Stomach (tissue), 9 donors: ENCODE results near the gene EHD3. TPM values are rescaled to one million over a fixed set of nuclear protein-coding genes. Genes with fewer than 3 reads are reported as not detected.

Experiments used
- DNase-seq, 2 donors: peaks; one replicate each; pipeline versions ENCODE4 v3.0.0 to v3.0.0-alpha.2; 2013 to 2019
- H3K27ac ChIP-seq, 5 donors: fragments of 200-600 bp in 4 of 5; sonication (generic) in 4 of 5; one replicate each; pipeline ENCODE4 v1.5.1; 2013 to 2019; ENCODE audit warnings: mild to moderate bottlenecking in 1 of 5, moderate library complexity in 1 of 5
- H3K27me3 ChIP-seq, 3 donors: fragments of 200-600 bp; sonication (generic); one replicate each; pipeline ENCODE4 v1.5.1; 2017 to 2019; ENCODE audit warnings: mixed run types in 1 of 3
- H3K36me3 ChIP-seq, 4 donors: fragments of 200-600 bp; sonication (generic); 1 replicate in 3 of 4; 2 replicates in 1 of 4; pipeline ENCODE4 v1.5.1; 2016 to 2019
- H3K4me1 ChIP-seq, 4 donors: fragments of 200-600 bp; sonication (generic); one replicate each; pipeline ENCODE4 v1.5.1; 2016 to 2019
- H3K4me3 ChIP-seq, 4 donors: fragments of 200-600 bp; sonication (generic) in 3 of 4; one replicate each; pipeline ENCODE4 v1.5.1; 2016 to 2019; ENCODE audit warnings: mild to moderate bottlenecking in 1 of 4
- H3K9me3 ChIP-seq, 4 donors: fragments of 200-600 bp; sonication (generic); one replicate each; pipeline ENCODE4 v1.5.1; 2016 to 2019
- CTCF ChIP-seq, 7 experiments: fragments of 450-650 bp in 4 of 7; fragments of 200-600 bp in 3 of 7; sonication (generic) in 3 of 7; IDR thresholded peaks; one replicate each; pipeline ENCODE4 v1.5.1; 2016 to 2019; ENCODE audit warnings: antibody characterized with exemption in 7 of 7, control low read depth in 2 of 7, mild to moderate bottlenecking in 1 of 7
- EP300 ChIP-seq: sonication (generic); formaldehyde crosslinking; IDR thresholded peaks from one replicate; pipeline ENCODE4 v1.6.1; 2017; ENCODE audit warnings: antibody characterized with exemption
- POLR2A ChIP-seq, 4 donors: fragments of 450-650 bp; IDR thresholded peaks; one replicate each; pipeline ENCODE4 v1.6.1; 2016; ENCODE audit warnings: antibody characterized with exemption in 4 of 4, control low read depth in 2 of 4, mild to moderate bottlenecking in 1 of 4, moderate library complexity in 1 of 4
- POLR2AphosphoS5 ChIP-seq, 3 donors: sonication (generic); formaldehyde crosslinking; IDR thresholded peaks; one replicate each; pipeline ENCODE4 v1.6.1; 2016; ENCODE audit warnings: antibody characterized with exemption in 3 of 3
- WGBS, 5 donors: extraction: QIAGEN DNeasy Blood & Tissue Kit in 3 of 5; methylation state at CpG; one replicate each; pipeline versions ENCODE4 v1.1.5 to v1.1.7; 2013 to 2018; 5-methylcytosine and 5-hydroxymethylcytosine counted together
- intact Hi-C: fragments of 100-400 bp; cut with DNase I; formaldehyde crosslinking; loops from one replicate; pipeline ENCODE4 v1.15.1; 2023; ENCODE audit warnings: low total_unique reads
- polyA plus RNA-seq, 3 donors: library from polyadenylated mRNA; stranded (reverse); fragments of 200-250 nt; gene quantifications; one replicate each; pipeline ENCODE4 v1.2.3, GENCODE V29; 2013
- total RNA-seq, 5 donors: library from RNA; depleted of rRNA; stranded (reverse); fragments of >200 nt; gene quantifications; one replicate each; pipeline versions ENCODE4 v1.1.0 to v1.2.3, GENCODE V29; 2014 to 2016
- donor health status: healthy with polysubstance abuse.
- donor health status: Bipolar disorder and iron deficiency.
- donor health status: healthy.

EHD3 gene
- total and polyA plus RNA-seq, 8 donors = 0.45 to 7.5 (median 3.6) TPM

- 66 to 72% (median 68%) methylated on average over 17 to 22 of the region's 22 CpGs for WGBS, 5 donors
- intact Hi-C loops = loop anchor here (10.0 kb wide), 1 partner anchor 75 kb away; no protein-coding TSS in a partner anchor
- H3K36me3 ChIP-seq = peaks cover 0 to 4% (median 0%) of the 10 kb centered on the region in 4 donors
- H3K4me1 ChIP-seq = peaks cover 0 to 19% (median 6%) of the 10 kb centered on the region in 4 donors
- H3K27me3 ChIP-seq = no peaks in the 10 kb centered on the region
- peak in 1 of 2 donors; percentile 34 for DNase-seq
- H3K9me3 ChIP-seq = no peaks in the 10 kb centered on the region
- H3K27ac ChIP-seq = peak overlapping the region in 4 of 5 donors; percentile 33 to 69 (median 58)
- no peak overlapping the region for H3K4me3 ChIP-seq
- TF ChIP-seq POLR2AphosphoS5 (IDR thresholded peaks at IDR 0.05) = no peak
- TF ChIP-seq POLR2A (IDR thresholded peaks at IDR 0.05) = no peak
- no peak for TF ChIP-seq CTCF (IDR thresholded peaks at IDR 0.05)
- no peak for TF ChIP-seq EP300
These were observed 5.7 kb downstream of the EHD3 start for GRCh38 chr2:31239593-31240177.

GRCh38 chr2:31240381-31241365 lies 6.7 kb downstream of the EHD3 start:
- TF ChIP-seq POLR2A (IDR thresholded peaks at IDR 0.05) = no peak
- TF ChIP-seq EP300 = no peak
- TF ChIP-seq CTCF (IDR thresholded peaks at IDR 0.05) = no peak
- no peak for TF ChIP-seq POLR2AphosphoS5 (IDR thresholded peaks at IDR 0.05)
- WGBS, 5 donors = 78 to 86% (median 82%) methylated on average over 11 of the region's 11 CpGs
- no peaks in the 10 kb centered on the region for H3K27me3 ChIP-seq
- no peak for DNase-seq
- peaks cover 0 to 9% (median 0%) of the 10 kb centered on the region in 4 donors for H3K4me1 ChIP-seq
- H3K36me3 ChIP-seq = peaks cover 0 to 7% (median 0%) of the 10 kb centered on the region in 4 donors
- H3K9me3 ChIP-seq = no peaks in the 10 kb centered on the region
- no peak overlapping the region for H3K4me3 ChIP-seq
- intact Hi-C loops = no loop called here
- H3K27ac ChIP-seq = peak overlapping the region in 3 of 5 donors; percentile 33 to 69 (median 61)

- H3K27ac ChIP-seq = no peak overlapping the region
- TF ChIP-seq EP300 (no peak), POLR2A (IDR thresholded peaks at IDR 0.05) (no peak), CTCF (IDR thresholded peaks at IDR 0.05) (no peak), POLR2AphosphoS5 (IDR thresholded peaks at IDR 0.05) (no peak)
- peaks cover 0 to 8% (median 0%) of the 10 kb centered on the region in 4 donors for H3K4me1 ChIP-seq
- intact Hi-C loops = no loop called here
- no peaks in the 10 kb centered on the region for H3K9me3 ChIP-seq
- no peak for DNase-seq
- H3K27me3 ChIP-seq = no peaks in the 10 kb centered on the region
- 83 to 92% (median 86%) methylated on average over 7 to 10 of the region's 10 CpGs for WGBS, 5 donors
- H3K4me3 ChIP-seq = no peak overlapping the region
- H3K36me3 ChIP-seq = peaks cover 0 to 7% (median 0%) of the 10 kb centered on the region in 4 donors
These were observed 7.8 kb downstream of the EHD3 start for GRCh38 chr2:31241625-31242270.

- Histone ChIP-seq H3K27ac (no peak overlapping the region), H3K36me3 (peaks cover 0 to 10% (median 7%) of the 10 kb centered on the region in 4 donors), H3K9me3 (no peaks in the 10 kb centered on the region), H3K27me3 (no peaks in the 10 kb centered on the region), H3K4me1 (peaks cover 0 to 8% (median 0%) of the 10 kb centered on the region in 4 donors), H3K4me3 (no peak overlapping the region)
- intact Hi-C loops = no loop called here
- no peak for TF ChIP-seq CTCF (IDR thresholded peaks at IDR 0.05)
- no peak for TF ChIP-seq POLR2A (IDR thresholded peaks at IDR 0.05)
- TF ChIP-seq EP300 = no peak
- no peak for TF ChIP-seq POLR2AphosphoS5 (IDR thresholded peaks at IDR 0.05)
- DNase-seq = no peak
- WGBS, 5 donors = 93 to 96% (median 94%) methylated on average over 5 of the region's 5 CpGs
These were observed 9.1 kb downstream of the EHD3 start for GRCh38 chr2:31243053-31243452.
